Activated CD4-positive, alpha-beta T cell treated with anti-CD3 and anti-CD28 coated beads, Interleukin-2, amount 50 U/mL, for 48 hours (primary cell): ENCODE measurements around the gene ADGRL3.
"Not testable (repeated sequence)": the region's sequence is repeated elsewhere in the genome, so short reads cannot be mapped to it uniquely, and the experiment has no call there.

Experiments
- DNase-seq, 2 experiments: peaks; one replicate each; pipeline ENCODE4 v3.0.0-alpha.2; 2020

Gene ADGRL3

GRCh38 chr4:61373901-61374440 lies 173.8 kb downstream of the ADGRL3 start:
- DNase-seq, result no peak

- no peak for DNase-seq
Measured at GRCh38 chr4:61374447-61374891, 174.3 kb downstream of the ADGRL3 start.

GRCh38 chr4:61375301-61375700 lies 175.2 kb downstream of the ADGRL3 start:
- DNase-seq, result no peak

- no peak for DNase-seq
Measured at GRCh38 chr4:61376301-61376700, 176.2 kb downstream of the ADGRL3 start.

GRCh38 chr4:61379406-61379805 lies 179.3 kb downstream of the ADGRL3 start:
- DNase-seq, result no peak

- no peak for DNase-seq
Measured at GRCh38 chr4:61380865-61381264, 180.7 kb downstream of the ADGRL3 start.

- no peak for DNase-seq
Measured at GRCh38 chr4:61385256-61385655, 185.1 kb downstream of the ADGRL3 start.

- DNase-seq, result not testable (repeated sequence)
Measured at GRCh38 chr4:61387372-61387771, 187.2 kb downstream of the ADGRL3 start.

- no peak for DNase-seq
Measured at GRCh38 chr4:61389640-61390039, 189.5 kb downstream of the ADGRL3 start.

GRCh38 chr4:61395754-61396153 lies 195.6 kb downstream of the ADGRL3 start:
- no peak for DNase-seq

- no peak for DNase-seq
Measured at GRCh38 chr4:61397174-61397573, 197.0 kb downstream of the ADGRL3 start.

- DNase-seq, result no peak
Measured at GRCh38 chr4:61400439-61401038, 200.4 kb downstream of the ADGRL3 start.

GRCh38 chr4:61401771-61402170 lies 201.6 kb downstream of the ADGRL3 start:
- no peak for DNase-seq

- no peak for DNase-seq
Measured at GRCh38 chr4:61405307-61405706, 205.2 kb downstream of the ADGRL3 start.

- no peak for DNase-seq
Measured at GRCh38 chr4:61406677-61407076, 206.6 kb downstream of the ADGRL3 start.

GRCh38 chr4:61407642-61408618 lies 207.8 kb downstream of the ADGRL3 start:
- DNase-seq, result no peak

GRCh38 chr4:61408861-61409260 lies 208.7 kb downstream of the ADGRL3 start:
- no peak for DNase-seq

GRCh38 chr4:61411241-61411640 lies 211.1 kb downstream of the ADGRL3 start:
- no peak for DNase-seq

- no peak for DNase-seq
Measured at GRCh38 chr4:61425315-61425714, 225.2 kb downstream of the ADGRL3 start.

- DNase-seq, result no peak
Measured at GRCh38 chr4:61426229-61426628, 226.1 kb downstream of the ADGRL3 start.

- DNase-seq, result no peak
Measured at GRCh38 chr4:61427099-61427817, 227.1 kb downstream of the ADGRL3 start.

GRCh38 chr4:61427818-61428495 lies 227.8 kb downstream of the ADGRL3 start:
- no peak for DNase-seq

GRCh38 chr4:61428950-61429349 lies 228.8 kb downstream of the ADGRL3 start:
- DNase-seq, result no peak
